GM21576 (cell line): ENCODE results near the gene PPM1F.
"Not testable (repeated sequence)": the region's sequence is repeated elsewhere in the genome, so short reads cannot be mapped to it uniquely, and the experiment has no call there.

Experiments
- ATAC-seq: cut with Tn5 transposase; IDR thresholded peaks from one replicate; pipeline ENCODE4 v1.9.1; 2021; ENCODE audit warnings: mild to moderate bottlenecking, moderate library complexity; ENCODE audit not compliant: unreplicated experiment

PPM1F gene

GRCh38 chr22:21942407-21943343, 10.0 kb downstream of the PPM1F start:
- no peak for ATAC-seq

DNA sequence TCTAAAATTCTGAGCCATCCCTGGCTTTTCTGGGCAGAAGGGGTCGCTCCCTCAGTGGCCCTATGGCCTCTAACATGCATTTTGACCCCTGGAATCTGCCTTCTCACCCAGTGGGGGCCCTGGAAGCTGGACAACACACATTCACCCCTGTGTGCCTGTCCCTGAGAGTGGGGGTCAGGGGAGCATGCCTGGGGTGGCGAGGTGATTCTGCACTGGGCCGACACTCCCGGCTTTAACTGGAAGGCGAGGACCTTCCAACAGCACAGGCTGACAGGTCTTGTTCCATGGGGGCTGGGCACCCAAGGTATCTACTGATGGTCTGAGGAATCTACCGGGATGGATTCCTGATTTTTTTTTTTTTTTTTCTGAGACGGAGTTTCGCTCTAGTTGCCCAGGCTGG, 10.7 kb downstream of the PPM1F start:
- no peak for ATAC-seq

GRCh38 chr22:21940521-21940920, 12.1 kb downstream of the PPM1F start:
- no peak for ATAC-seq

GRCh38 chr22:21939935-21940334, 12.7 kb downstream of the PPM1F start:
- not testable (repeated sequence) for ATAC-seq

DNA sequence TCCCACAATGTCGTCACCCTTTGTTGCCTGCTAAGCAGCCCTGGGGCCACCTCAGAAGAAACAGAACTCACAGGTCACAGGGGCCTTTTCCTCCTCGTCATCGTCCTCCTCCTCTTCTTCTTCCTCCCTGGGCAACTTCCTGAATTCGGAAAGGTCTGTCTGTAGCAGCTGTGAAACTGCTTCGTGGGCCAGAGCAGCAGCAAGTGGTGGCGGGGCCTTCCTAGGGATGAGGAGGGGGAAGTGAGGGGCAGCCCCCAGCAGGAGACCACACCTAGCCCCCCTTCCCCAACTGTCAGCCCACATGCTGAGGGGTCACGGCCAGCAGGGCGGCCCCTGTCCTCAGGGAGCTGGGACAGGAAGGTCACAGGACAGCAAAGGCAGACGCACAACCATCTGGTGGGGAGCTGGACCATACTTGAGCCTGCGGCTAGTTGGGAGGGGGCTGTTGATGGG, 13.2 kb downstream of the PPM1F start:
- no peak for ATAC-seq

- ATAC-seq = no peak
Measured at GRCh38 chr22:21938906-21939305, 13.7 kb downstream of the PPM1F start.

DNA sequence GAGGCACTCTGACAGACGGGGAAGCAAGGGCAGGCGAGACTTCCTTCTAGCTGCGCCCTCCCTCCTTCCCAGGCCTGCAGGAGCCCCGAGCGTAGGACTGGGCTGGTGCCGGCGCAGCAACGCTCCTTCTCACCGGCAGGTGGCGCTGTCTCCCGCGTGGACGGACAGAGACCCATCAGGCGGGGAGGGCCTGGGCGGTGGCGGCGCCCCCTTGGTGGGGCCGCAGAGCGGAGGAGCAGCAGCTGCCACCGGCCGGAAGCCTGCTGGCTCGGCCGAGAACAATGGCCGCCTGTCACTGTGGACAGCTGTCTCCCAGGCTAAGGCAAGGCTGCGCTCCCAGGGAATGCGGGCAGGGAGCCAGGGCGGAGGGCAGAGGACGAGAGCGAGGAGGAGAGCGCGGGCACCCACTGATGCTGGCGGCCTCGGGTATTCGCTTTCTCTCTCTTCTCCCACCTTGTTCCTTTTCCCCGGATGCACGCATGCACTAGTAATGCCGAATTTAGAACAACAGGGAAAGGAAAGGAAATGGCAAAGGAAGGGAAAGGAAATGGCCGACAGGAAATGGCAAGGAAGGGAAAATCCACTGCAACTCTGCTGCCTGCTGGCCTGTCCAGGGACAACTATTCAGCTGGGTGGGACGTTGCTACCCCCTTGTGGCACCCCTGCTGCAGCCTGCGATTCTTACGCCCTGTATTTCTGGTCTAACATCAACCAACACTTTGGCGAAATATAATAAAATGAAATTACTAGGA, 14.4 kb downstream of the PPM1F start:
- peak; percentile 84 for ATAC-seq

DNA sequence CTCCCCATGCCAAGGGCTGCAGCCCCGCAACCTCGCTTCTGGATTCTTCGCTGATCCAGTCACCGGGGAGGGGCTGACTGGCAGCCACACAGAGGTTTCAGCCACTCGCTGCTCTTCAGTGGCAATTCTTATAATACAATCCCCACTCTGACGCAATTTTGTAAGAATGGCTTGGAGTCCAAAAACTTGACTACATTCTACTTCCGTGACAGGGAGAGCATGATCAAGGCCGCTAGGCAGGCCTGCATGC, 14.9 kb downstream of the PPM1F start:
- ATAC-seq = no peak

GRCh38 chr22:21937041-21937820, 15.4 kb downstream of the PPM1F start:
- no peak for ATAC-seq

GRCh38 chr22:21936151-21936775, 16.4 kb downstream of the PPM1F start:
- no peak for ATAC-seq

GRCh38 chr22:21933910-21934309, 18.7 kb downstream of the PPM1F start:
- ATAC-seq = no peak

DNA sequence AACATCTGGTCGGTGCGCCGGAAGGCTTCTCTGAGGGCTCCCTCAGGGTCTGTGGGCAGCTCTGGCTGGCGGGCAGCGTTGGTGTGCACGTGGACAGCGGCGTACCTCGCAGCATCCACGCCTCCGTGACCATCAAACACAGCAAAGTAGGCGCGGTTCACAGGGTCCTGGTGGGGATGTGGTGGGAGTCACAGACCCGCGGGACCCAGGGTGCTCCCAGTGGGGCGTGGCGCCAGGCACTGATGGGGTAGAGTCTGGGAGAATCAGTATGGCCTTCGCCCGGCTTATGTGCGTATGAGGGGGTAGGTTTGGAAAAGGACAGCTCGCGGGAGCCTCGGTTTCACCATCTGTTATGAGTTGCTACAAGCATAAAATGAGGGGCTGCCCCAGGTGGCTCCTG, 19.2 kb downstream of the PPM1F start:
- no peak for ATAC-seq

GRCh38 chr22:21932347-21932746, 20.3 kb downstream of the PPM1F start:
- ATAC-seq = no peak

DNA sequence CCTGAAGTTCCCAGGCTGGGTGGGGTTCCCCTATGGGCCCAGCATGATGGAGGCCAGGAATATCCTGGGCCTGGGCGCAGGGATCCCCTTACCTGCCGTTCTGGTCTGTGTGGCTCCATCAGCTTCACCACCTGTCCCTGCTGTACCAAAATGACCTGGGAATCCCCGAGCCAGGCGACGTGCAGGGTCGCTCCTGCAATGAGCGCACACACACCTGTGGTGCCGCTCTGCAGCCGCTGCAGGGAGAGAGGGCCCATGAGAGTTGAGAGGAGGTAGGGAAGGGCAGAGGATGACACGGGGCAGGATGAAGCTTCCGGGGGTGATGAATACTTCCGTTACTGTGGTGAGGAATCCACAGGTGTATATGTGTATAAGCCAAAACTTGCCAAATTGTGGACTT, 21.6 kb downstream of the PPM1F start:
- no peak for ATAC-seq

GRCh38 chr22:21929253-21929652, 23.4 kb downstream of the PPM1F start:
- ATAC-seq = no peak

GRCh38 chr22:21928048-21928447, 24.6 kb downstream of the PPM1F start:
- ATAC-seq = no peak

DNA sequence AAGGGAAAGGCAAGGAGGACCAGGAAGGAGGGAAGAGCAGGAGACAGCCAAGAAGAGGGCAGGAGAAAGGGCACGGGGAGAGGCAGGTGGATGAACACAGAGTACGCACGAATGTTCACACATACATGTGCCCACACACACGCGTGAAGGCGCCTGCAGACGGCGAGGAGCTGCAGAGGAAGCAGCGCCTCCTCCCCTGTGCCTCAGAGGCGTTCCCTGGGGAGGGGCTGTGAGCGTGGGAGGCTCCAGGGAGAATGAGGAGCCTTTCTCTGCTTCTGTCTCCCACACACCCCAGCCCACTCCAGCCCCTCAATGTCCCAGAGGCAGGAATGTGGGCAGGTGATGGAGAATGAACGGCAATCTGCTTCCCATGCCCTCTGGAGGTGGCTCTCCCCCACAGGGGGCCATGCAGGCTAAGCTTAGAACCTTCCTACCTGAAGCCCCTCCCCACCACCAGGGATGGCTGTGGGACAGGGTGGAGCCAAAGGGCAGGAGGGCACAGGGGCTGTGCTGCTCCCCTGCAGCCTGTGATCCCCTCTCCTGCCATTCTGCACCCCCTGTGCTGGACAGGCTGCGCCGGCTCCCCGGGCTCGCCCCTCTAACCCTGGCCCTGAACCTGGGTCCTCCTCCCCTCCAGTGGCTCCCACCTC, 25.3 kb downstream of the PPM1F start:
- no peak for ATAC-seq

DNA sequence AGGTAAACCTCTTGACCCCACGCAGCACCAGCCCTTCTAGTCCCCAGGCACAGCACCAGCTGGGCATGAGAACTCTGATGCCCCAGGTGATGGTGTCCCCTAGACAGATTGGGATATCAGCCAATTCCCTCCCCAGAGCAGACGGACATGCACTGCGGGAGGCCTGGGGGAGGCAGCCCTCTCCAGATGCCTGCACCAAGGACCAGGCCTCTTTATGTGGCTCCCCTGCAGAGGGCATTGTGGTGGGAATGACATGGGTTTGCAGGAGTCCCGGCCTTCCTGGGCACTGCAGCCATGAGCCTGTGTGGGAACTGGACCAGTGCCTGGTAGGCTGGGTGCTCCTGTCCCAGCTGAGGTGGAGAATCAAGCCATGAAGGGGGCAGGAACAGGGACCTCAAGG, 25.9 kb downstream of the PPM1F start:
- ATAC-seq = no peak

DNA sequence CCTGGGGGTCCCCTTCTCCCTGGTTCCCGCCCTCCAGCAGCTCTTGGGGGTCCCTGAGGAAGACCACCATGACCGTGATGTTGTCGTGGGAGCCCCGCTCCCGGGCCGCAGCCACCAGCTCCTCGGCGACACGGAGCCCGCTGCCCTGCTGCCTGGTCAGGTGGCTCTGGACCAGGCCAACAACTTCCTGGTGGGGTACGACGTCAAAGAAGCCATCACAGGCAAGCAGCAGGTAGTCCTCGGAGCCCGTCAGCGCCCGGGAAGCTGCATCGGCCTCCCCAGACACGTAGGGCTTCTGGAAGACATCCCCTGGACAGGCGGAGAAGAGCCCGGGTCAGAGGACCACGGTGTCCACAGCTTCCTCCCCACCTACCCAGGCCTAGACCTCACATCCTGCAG, 29.5 kb downstream of the PPM1F start:
- ATAC-seq = no peak

DNA sequence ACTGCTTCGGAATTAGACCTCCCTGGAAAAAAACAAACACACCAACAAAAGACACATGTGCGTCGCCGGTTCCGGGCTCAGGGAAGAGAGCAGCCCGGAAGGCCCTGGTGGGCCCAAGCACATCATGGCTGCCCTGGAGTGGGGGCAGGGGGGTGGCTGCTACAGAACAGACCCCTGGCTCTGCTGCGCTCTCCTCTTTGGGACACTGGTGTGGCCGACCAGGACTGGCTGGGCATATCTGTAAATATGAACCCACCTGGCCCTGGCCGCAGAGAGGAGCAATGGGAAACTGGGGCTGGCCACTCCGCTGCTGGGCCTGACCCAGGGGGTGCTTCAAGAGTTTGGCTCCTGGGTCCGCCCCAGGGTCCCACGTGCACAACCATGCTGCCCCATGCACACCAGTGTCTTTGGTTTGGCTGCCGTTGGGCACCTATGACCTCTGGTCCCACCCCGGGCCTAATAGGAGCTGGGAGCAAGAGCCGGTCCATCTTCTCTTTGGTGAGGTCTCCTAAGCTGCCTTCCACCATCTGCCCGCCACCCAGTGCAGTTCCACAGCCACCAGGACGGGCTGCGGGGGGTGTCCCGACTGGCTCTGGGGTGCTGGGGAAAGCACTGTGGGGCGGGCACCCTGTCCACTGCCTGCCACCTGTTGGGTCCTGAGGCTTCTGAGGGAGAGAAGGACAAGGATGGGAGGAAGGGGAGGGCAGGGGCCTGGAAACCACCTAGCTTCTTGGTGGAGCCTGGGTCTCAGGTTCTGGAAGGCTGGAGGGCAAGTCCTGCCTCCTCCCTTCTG, 30.1 kb downstream of the PPM1F start:
- no peak for ATAC-seq
